NCI-H345 treated with DMSO at 0.1 percent for 48 hours (cell line): ENCODE results near the gene CEACAM21.

Source experiments
- DNase-seq: peaks from one replicate; lab custom pipeline; 2025; ENCODE audit not compliant: unreplicated experiment; lab: John Stamatoyannopoulos, UW

CEACAM21 gene

GRCh38 chr19:41616792-41617621 lies 41.0 kb downstream of the CEACAM21 start:
- no peak for DNase-seq

- no peak for DNase-seq
These were observed 42.2 kb downstream of the CEACAM21 start for GRCh38 chr19:41617941-41618730.

GRCh38 chr19:41619018-41619556 lies 43.1 kb downstream of the CEACAM21 start:
- DNase-seq: no peak

- DNase-seq: no peak
These were observed 44.2 kb downstream of the CEACAM21 start for GRCh38 chr19:41620171-41620570.

GRCh38 chr19:41621226-41621625 lies 45.3 kb downstream of the CEACAM21 start:
- no peak for DNase-seq

- no peak for DNase-seq
These were observed 45.7 kb downstream of the CEACAM21 start for GRCh38 chr19:41621654-41622053.

- no peak for DNase-seq
These were observed 47.4 kb downstream of the CEACAM21 start for GRCh38 chr19:41623360-41623759.

GRCh38 chr19:41624515-41624914 lies 48.5 kb downstream of the CEACAM21 start:
- DNase-seq: no peak

GRCh38 chr19:41624937-41625336 lies 49.0 kb downstream of the CEACAM21 start:
- no peak for DNase-seq

- no peak for DNase-seq
These were observed 50.3 kb downstream of the CEACAM21 start for GRCh38 chr19:41626278-41626677.

GRCh38 chr19:41626877-41627276 lies 50.9 kb downstream of the CEACAM21 start, which contains the start of gene CEACAM4:
Gene CEACAM4, minus strand, starts transcription at chr19:41627074. Its CDS starts 111 bp downstream, at chr19:41626963.
- DNase-seq: no peak

GRCh38 chr19:41627966-41628675 lies 52.2 kb downstream of the CEACAM21 start:
- DNase-seq: no peak
